GM12892 (cell line): ENCODE measurements around the gene SDHAF2.

Experiments
- POLR2A ChIP-seq: IDR thresholded peaks from 2 replicates; pipeline ENCODE4 v1.6.1; 2011; ENCODE audit warnings: low read depth, low read length, control low read depth
- POLR2AphosphoS5 ChIP-seq: IDR thresholded peaks from 2 replicates; pipeline ENCODE4 v1.6.1; 2011; ENCODE audit warnings: low read depth, low read length, control low read depth
- TAF1 ChIP-seq: IDR thresholded peaks from 2 replicates; pipeline ENCODE4 v1.6.1; 2011; ENCODE audit warnings: low read depth, mild to moderate bottlenecking, control low read depth, low read length, borderline replicate concordance

DNA sequence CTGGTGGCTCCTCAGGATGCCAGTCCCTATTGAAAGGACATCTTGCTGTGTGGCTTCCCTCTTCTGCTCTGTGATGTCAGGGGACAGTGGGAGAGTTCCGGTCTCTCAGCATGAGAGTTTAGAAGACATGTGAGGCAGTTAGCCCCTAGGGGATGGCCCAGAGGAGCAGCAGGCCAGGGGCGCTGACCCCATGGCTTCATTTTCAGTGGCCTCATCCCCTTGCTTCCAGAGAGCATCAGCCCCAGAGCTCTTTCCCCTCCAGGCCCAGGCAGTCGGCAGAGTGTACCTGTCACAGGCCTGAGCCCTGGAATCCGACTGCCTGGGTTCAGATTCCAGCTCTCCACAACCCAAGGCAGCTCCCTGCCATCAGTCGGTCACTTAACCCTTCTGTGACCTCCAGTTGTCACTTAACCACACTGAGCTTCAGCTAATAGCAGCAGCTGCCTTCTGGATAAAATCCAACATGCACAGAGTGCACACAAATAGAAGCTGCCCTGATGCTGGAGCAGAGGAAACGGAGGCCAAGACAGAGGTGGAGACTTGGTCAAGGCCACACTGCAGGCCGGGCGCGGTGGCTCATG is 64.5 kb downstream of the SDHAF2 start:
- TF ChIP-seq POLR2A (no peak), POLR2AphosphoS5 (no peak), TAF1 (no peak)
